ENCODE data around the gene LDHD.

DNA sequence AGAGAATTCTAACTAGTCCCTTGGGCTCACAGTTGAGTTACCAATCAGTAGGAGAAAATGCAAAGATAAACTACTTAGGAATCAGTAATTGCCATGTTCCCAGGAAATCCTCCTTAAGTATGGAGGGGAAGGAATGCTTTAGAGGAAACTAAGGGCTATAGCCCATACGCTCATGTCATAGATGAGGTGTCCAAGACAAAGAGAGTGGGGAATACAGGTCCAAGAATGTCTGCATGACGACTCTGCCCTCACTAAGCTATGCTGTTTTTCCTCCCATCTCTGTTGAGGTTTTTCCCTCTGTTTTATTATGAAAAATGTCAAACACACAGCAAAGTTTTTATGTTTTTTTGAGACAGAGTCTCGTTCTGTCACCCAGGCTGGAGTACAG, 16.0 kb downstream of the LDHD start:
- TF ChIP-seq, protein P1, sequence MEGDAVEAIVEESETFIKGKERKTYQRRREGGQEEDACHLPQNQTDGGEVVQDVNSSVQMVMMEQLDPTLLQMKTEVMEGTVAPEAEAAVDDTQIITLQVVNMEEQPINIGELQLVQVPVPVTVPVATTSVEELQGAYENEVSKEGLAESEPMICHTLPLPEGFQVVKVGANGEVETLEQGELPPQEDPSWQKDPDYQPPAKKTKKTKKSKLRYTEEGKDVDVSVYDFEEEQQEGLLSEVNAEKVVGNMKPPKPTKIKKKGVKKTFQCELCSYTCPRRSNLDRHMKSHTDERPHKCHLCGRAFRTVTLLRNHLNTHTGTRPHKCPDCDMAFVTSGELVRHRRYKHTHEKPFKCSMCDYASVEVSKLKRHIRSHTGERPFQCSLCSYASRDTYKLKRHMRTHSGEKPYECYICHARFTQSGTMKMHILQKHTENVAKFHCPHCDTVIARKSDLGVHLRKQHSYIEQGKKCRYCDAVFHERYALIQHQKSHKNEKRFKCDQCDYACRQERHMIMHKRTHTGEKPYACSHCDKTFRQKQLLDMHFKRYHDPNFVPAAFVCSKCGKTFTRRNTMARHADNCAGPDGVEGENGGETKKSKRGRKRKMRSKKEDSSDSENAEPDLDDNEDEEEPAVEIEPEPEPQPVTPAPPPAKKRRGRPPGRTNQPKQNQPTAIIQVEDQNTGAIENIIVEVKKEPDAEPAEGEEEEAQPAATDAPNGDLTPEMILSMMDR (IDR thresholded peaks at IDR 0.05; ENCODE audit: poor library complexity) = no peak
- no peak for TF ChIP-seq EZH2phosphoT487 (IDR thresholded peaks at IDR 0.05; ENCODE audit: low read depth, severe bottlenecking, unreplicated experiment)

Data from hepatocyte (in vitro differentiated cells).